WTC11 (cell line): ENCODE data around the gene RCAN2. TPM values are rescaled to one million over a fixed set of nuclear protein-coding genes. Genes with fewer than 3 reads are reported as not detected.

Experiments used
- ATAC-seq: fragments of 200-7000 bp; cut with Tn5 transposase; 2 replicates; pipeline ENCODE4 v1.10.0; 2021; ENCODE audit warnings: mild to moderate bottlenecking, moderate library complexity
- CTCF ChIA-PET: fragments of 300-600 bp; sonication (Branson Sonifier 250); formaldehyde crosslinking; loops from one replicate; lab custom pipeline; 2021; ENCODE audit warnings: antibody characterized with exemption; lab: Charles Lee
- POLR2A ChIA-PET: fragments of 350-600 bp; sonication (Branson Sonifier 250); formaldehyde crosslinking; loops from one replicate; lab custom pipeline; 2021; ENCODE audit warnings: antibody characterized with exemption; lab: Charles Lee
- DNase-seq: peaks from one replicate; pipeline ENCODE4 v3.0.0; 2021; ENCODE audit warnings: low spot score
- H3K27ac Mint-ChIP-seq: 2 replicates; pipeline ENCODE4 v1.8.0; 2021; ENCODE audit warnings: mixed read lengths
- H3K27me3 Mint-ChIP-seq: 2 replicates; pipeline ENCODE4 v1.8.0; 2021; ENCODE audit warnings: low read depth, mild to moderate bottlenecking, moderate library complexity, mixed read lengths
- H3K36me3 Mint-ChIP-seq: 2 replicates; pipeline ENCODE4 v1.8.0; 2021; ENCODE audit warnings: mixed read lengths
- H3K4me1 Mint-ChIP-seq: 2 replicates; pipeline ENCODE4 v1.8.0; 2022; ENCODE audit warnings: mixed read lengths
- H3K4me3 Mint-ChIP-seq: 2 replicates; pipeline ENCODE4 v1.8.0; 2021; ENCODE audit warnings: mild to moderate bottlenecking, moderate library complexity, mixed read lengths
- H3K9me3 Mint-ChIP-seq: 2 replicates; pipeline ENCODE4 v1.8.0; 2021; ENCODE audit warnings: mixed read lengths
- CTCF ChIP-seq: fragments of 200-600 bp; IDR thresholded peaks from 2 replicates; pipeline ENCODE4 v1.8.0; 2022; ENCODE audit warnings: antibody characterized with exemption
- EMX1 ChIP-seq: fragments of 250-450 bp; sonication (Bioruptor Pico); IDR thresholded peaks from 2 replicates; pipeline ENCODE4 v1.8.0; 2021; ENCODE audit warnings: mild to moderate bottlenecking
- ESRRA ChIP-seq: sonication (generic); formaldehyde crosslinking; IDR thresholded peaks from 2 replicates; pipeline ENCODE4 v1.8.1; 2022; ENCODE audit warnings: mild to moderate bottlenecking, missing genetic modification reagents, borderline replicate concordance
- FOXJ3 ChIP-seq: sonication (generic); formaldehyde crosslinking; IDR thresholded peaks from 2 replicates; pipeline ENCODE4 v1.9.0; 2021; ENCODE audit warnings: missing genetic modification reagents, mild to moderate bottlenecking, borderline replicate concordance
- JAZF1 ChIP-seq: fragments of 250-450 bp; sonication (Bioruptor Pico); IDR thresholded peaks from 2 replicates; pipeline ENCODE4 v1.9.0; 2021; ENCODE audit warnings: moderate library complexity, mild to moderate bottlenecking, inconsistent platforms
- NFATC4 ChIP-seq: fragments of 250-450 bp; sonication (Bioruptor Pico); IDR thresholded peaks from 2 replicates; pipeline ENCODE4 v1.9.0; 2021; ENCODE audit warnings: mild to moderate bottlenecking
- NR2C2 ChIP-seq: sonication (generic); formaldehyde crosslinking; IDR thresholded peaks from 2 replicates; pipeline ENCODE4 v1.8.0; 2022; ENCODE audit warnings: mild to moderate bottlenecking, missing genetic modification reagents
- PRDM15 ChIP-seq: sonication (generic); formaldehyde crosslinking; IDR thresholded peaks from 2 replicates; pipeline ENCODE4 v1.8.0; 2022; ENCODE audit warnings: missing genetic modification reagents
- SP1 ChIP-seq: sonication (generic); formaldehyde crosslinking; conservative IDR thresholded peaks from 2 replicates; pipeline ENCODE4 v1.8.1; 2022; ENCODE audit warnings: missing genetic modification reagents
- STAT6 ChIP-seq: sonication (generic); formaldehyde crosslinking; conservative IDR thresholded peaks from 2 replicates; pipeline ENCODE4 v1.8.1; 2023; ENCODE audit warnings: mild to moderate bottlenecking, low read depth, missing genetic modification reagents, moderate library complexity
- TEAD4 ChIP-seq: sonication (generic); formaldehyde crosslinking; IDR thresholded peaks from 2 replicates; pipeline ENCODE4 v1.8.0; 2022; ENCODE audit warnings: mild to moderate bottlenecking, missing genetic modification reagents
- ZNF121 ChIP-seq: sonication (generic); formaldehyde crosslinking; IDR thresholded peaks from 2 replicates; pipeline ENCODE4 v1.8.0; 2023; ENCODE audit warnings: missing genetic modification reagents
- ZNF138 ChIP-seq: sonication (generic); formaldehyde crosslinking; conservative IDR thresholded peaks from 2 replicates; pipeline ENCODE4 v1.8.1; 2022; ENCODE audit warnings: mild to moderate bottlenecking, moderate library complexity, missing genetic modification reagents
- ZNF317 ChIP-seq: sonication (generic); formaldehyde crosslinking; IDR thresholded peaks from 2 replicates; pipeline ENCODE4 v1.8.1; 2023; ENCODE audit warnings: low read depth, mild to moderate bottlenecking, moderate library complexity, missing genetic modification reagents, borderline replicate concordance
- ZNF396 ChIP-seq: fragments of 250-450 bp; sonication (Bioruptor Pico); IDR thresholded peaks from 2 replicates; pipeline ENCODE4 v1.8.0; 2021; ENCODE audit warnings: mild to moderate bottlenecking, moderate library complexity, borderline replicate concordance
- ZNF423 ChIP-seq: fragments of 250-450 bp; sonication (Bioruptor Pico); IDR thresholded peaks from 2 replicates; pipeline ENCODE4 v2.1.2; 2022; ENCODE audit warnings: mild to moderate bottlenecking, moderate library complexity
- total RNA-seq: library from RNA; stranded (reverse); gene quantifications from 3 replicates; pipeline ENCODE4 v1.2.3, GENCODE V29; 2021
- TF ChIP-seq, protein P1 (sequence below): sonication (generic); formaldehyde crosslinking; IDR thresholded peaks from 2 replicates; pipeline ENCODE4 v1.8.1; 2023; ENCODE audit warnings: mild to moderate bottlenecking, missing genetic modification reagents
- TF ChIP-seq, protein P2 (sequence below): sonication (generic); formaldehyde crosslinking; IDR thresholded peaks from 2 replicates; pipeline ENCODE4 v1.8.1; 2023; ENCODE audit warnings: mild to moderate bottlenecking, missing genetic modification reagents, moderate library complexity
- TF ChIP-seq, protein P3 (sequence below): sonication (generic); formaldehyde crosslinking; IDR thresholded peaks from 2 replicates; pipeline ENCODE4 v1.8.1; 2022; ENCODE audit warnings: low read depth, mild to moderate bottlenecking, moderate library complexity, missing genetic modification reagents, borderline replicate concordance
- TF ChIP-seq, protein P4 (sequence below): sonication (generic); formaldehyde crosslinking; IDR thresholded peaks from 2 replicates; pipeline ENCODE4 v1.8.1; 2022; ENCODE audit warnings: missing genetic modification reagents, borderline replicate concordance

The RCAN2 gene
- total RNA-seq, 1 experiment from 2014 or later, result 3.9 TPM

GRCh38 chr6:46323312-46323965 lies 167.8 kb downstream of the RCAN2 start (continued):
- TF ChIP-seq, protein P1, sequence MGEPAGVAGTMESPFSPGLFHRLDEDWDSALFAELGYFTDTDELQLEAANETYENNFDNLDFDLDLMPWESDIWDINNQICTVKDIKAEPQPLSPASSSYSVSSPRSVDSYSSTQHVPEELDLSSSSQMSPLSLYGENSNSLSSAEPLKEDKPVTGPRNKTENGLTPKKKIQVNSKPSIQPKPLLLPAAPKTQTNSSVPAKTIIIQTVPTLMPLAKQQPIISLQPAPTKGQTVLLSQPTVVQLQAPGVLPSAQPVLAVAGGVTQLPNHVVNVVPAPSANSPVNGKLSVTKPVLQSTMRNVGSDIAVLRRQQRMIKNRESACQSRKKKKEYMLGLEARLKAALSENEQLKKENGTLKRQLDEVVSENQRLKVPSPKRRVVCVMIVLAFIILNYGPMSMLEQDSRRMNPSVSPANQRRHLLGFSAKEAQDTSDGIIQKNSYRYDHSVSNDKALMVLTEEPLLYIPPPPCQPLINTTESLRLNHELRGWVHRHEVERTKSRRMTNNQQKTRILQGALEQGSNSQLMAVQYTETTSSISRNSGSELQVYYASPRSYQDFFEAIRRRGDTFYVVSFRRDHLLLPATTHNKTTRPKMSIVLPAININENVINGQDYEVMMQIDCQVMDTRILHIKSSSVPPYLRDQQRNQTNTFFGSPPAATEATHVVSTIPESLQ, result no peak
- no peak for TF ChIP-seq FOXJ3 (CRISPR knock-in tag)

DNA sequence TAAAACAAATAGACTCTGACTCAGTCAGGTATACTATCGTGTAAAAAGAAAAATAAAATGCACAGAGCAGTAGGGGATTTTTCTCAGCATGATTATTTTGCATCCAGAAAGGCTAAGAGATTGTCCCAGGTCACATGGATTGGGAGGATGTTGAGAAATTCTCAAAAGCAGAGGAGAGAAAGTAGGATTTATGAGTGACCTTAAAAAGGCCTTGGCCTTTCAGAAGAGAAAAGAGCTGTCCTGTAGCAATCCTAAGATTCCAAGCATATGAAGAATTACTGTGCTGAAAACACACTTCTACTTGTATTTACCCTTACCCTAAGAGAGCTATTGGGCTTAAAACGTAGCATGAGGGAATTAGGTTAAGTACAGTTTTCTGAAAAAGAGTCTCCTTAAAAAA lies 170.7 kb downstream of the RCAN2 start:
- Mint-ChIP-seq H3K27ac (no peak overlapping the region), H3K27me3 (no peaks in the 10 kb centered on the region), H3K4me3 (no peak overlapping the region), H3K9me3 (no peaks in the 10 kb centered on the region)
- DNase-seq (no peak), ATAC-seq (no peak)
- CTCF ChIA-PET, result no interaction called here
- POLR2A ChIA-PET, result no interaction called here
- TF ChIP-seq ZNF138 (CRISPR knock-in tag) (no peak), SP1 (CRISPR knock-in tag) (no peak), JAZF1 (CRISPR knock-in tag) (no peak), TEAD4 (CRISPR knock-in tag) (no peak), CTCF (no peak), ZNF121 (no peak), PRDM15 (CRISPR knock-in tag) (no peak), NFATC4 (no peak), ESRRA (CRISPR knock-in tag) (no peak), ZNF423 (no peak), ZNF396 (CRISPR knock-in tag) (no peak), NR2C2 (CRISPR knock-in tag) (no peak), EMX1 (CRISPR knock-in tag) (no peak), ZNF317 (CRISPR knock-in tag) (no peak), STAT6 (CRISPR knock-in tag) (no peak), FOXJ3 (CRISPR knock-in tag) (no peak)
- TF ChIP-seq, protein P2, sequence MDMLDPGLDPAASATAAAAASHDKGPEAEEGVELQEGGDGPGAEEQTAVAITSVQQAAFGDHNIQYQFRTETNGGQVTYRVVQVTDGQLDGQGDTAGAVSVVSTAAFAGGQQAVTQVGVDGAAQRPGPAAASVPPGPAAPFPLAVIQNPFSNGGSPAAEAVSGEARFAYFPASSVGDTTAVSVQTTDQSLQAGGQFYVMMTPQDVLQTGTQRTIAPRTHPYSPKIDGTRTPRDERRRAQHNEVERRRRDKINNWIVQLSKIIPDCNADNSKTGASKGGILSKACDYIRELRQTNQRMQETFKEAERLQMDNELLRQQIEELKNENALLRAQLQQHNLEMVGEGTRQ (CRISPR knock-in tag), result no peak
- TF ChIP-seq, protein P3, sequence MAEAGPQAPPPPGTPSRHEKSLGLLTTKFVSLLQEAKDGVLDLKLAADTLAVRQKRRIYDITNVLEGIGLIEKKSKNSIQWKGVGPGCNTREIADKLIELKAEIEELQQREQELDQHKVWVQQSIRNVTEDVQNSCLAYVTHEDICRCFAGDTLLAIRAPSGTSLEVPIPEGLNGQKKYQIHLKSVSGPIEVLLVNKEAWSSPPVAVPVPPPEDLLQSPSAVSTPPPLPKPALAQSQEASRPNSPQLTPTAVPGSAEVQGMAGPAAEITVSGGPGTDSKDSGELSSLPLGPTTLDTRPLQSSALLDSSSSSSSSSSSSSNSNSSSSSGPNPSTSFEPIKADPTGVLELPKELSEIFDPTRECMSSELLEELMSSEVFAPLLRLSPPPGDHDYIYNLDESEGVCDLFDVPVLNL, result no peak
- TF ChIP-seq, protein P4, sequence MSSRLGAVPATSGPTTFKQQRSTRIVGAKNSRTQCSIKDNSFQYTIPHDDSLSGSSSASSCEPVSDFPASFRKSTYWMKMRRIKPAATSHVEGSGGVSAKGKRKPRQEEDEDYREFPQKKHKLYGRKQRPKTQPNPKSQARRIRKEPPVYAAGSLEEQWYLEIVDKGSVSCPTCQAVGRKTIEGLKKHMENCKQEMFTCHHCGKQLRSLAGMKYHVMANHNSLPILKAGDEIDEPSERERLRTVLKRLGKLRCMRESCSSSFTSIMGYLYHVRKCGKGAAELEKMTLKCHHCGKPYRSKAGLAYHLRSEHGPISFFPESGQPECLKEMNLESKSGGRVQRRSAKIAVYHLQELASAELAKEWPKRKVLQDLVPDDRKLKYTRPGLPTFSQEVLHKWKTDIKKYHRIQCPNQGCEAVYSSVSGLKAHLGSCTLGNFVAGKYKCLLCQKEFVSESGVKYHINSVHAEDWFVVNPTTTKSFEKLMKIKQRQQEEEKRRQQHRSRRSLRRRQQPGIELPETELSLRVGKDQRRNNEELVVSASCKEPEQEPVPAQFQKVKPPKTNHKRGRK (CRISPR knock-in tag), result no peak
- TF ChIP-seq, all 79 proteins: peak for 0
- Mint-ChIP-seq H3K4me1 (peaks cover 10% of the 10 kb centered on the region), H3K36me3 (no peaks in the 10 kb centered on the region)
